Testis (tissue), 3 donors: ENCODE results near the gene PFKP. TPM values are rescaled to one million over a fixed set of nuclear protein-coding genes. Genes with fewer than 3 reads are reported as not detected.

Experiments
- DNase-seq: peaks from one replicate; pipeline ENCODE4 v3.0.0-alpha.2; 2019
- H3K27ac ChIP-seq, 2 donors: fragments of 200-600 bp; sonication (generic); one replicate each; pipeline ENCODE4 v1.5.1; 2019
- H3K27me3 ChIP-seq: fragments of 200-600 bp; sonication (generic); one replicate; pipeline ENCODE4 v1.5.1; 2019
- H3K36me3 ChIP-seq: fragments of 200-600 bp; sonication (generic); one replicate; pipeline ENCODE4 v1.5.1; 2017; ENCODE audit warnings: low read depth; ENCODE audit errors: missing control alignments
- H3K4me1 ChIP-seq: fragments of 200-600 bp; sonication (generic); one replicate; pipeline ENCODE4 v1.5.1; 2019
- H3K4me3 ChIP-seq, 2 donors: fragments of 200-600 bp; sonication (generic); one replicate each; pipeline ENCODE4 v1.5.1; 2017 to 2019
- H3K9me3 ChIP-seq: fragments of 200-600 bp; sonication (generic); one replicate; pipeline ENCODE4 v1.5.1; 2017
- POLR2A ChIP-seq: fragments of 450-650 bp; IDR thresholded peaks from one replicate; pipeline ENCODE4 v1.6.1; 2017; ENCODE audit warnings: antibody characterized with exemption, mild to moderate bottlenecking, moderate library complexity
- WGBS, 2 donors: methylation state at CpG; one replicate each; pipeline ENCODE4 v1.1.5; 2018; 5-methylcytosine and 5-hydroxymethylcytosine counted together
- intact Hi-C: fragments of 100-400 bp; cut with DNase I; formaldehyde crosslinking; loops from one replicate; pipeline ENCODE4 v1.15.1; 2023; ENCODE audit warnings: low total_unique reads
- polyA plus RNA-seq: library from polyadenylated mRNA; stranded (reverse); fragments of 350-450 nt; fragmentation: Illumina TruSeq; extraction: RNeasy Lipid Tissue Mini Kit (QIAGEN cat#74804); gene quantifications from one replicate; pipeline ENCODE4 v1.2.3, GENCODE V29; 2014; ENCODE audit warnings: low read depth, low replicate concordance; ENCODE audit not compliant: insufficient read depth
- total RNA-seq, 2 donors: library from RNA; depleted of rRNA; stranded (reverse); fragments of >200 nt; gene quantifications; one replicate each; pipeline ENCODE4 v1.2.3, GENCODE V29; 2016
- TF ChIP-seq, protein P1 (sequence below), 3 experiments: fragments of 450-650 bp in 2 of 3; fragments of 200-600 bp in 1 of 3; sonication (generic) in 1 of 3; IDR thresholded peaks; one replicate each; pipeline ENCODE4 v1.5.1; 2016 to 2019; ENCODE audit warnings: antibody characterized with exemption in 3 of 3, mild to moderate bottlenecking in 2 of 3, moderate library complexity in 1 of 3

Gene PFKP
- total and polyA plus RNA-seq, 3 donors from 2014 or later, result 134 to 447 (median 186) TPM

DNA sequence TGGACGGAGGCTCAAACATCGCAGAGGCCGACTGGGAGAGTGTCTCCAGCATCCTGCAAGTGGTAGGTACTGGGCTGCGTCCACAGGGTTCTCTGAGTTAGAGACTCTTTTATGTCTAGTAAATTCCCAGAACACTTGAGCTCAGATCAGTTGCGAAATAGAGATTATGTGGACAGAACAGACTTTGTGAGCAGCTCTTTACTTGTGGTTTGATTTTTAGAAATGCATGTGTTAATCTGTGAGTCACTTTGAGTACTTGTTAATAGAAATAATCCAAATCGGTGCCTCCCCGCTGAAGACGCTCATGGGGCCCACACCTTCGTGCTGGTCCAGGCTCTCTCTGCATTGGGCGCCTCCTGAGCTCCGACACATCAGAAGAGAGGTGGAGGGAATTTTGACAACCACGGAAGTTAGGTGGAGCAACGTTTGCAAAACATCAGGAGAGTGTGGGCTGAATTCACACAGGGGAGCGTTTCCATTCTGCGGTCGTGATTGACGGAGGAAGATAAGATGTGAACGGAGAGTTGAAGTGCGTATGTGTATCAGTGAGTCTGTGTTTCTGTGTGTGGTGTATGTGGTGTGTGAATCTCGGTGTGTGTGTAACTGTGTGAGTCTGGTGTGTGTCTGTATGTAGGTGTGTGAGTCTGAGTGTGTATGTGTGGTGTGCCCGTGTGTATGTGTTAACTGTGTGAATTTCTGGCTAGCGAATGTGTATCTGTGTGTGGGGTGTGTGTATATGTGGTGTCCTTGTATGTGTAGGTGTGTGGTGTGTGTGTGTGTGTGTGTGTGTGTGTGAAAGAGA, 32.1 kb downstream of the PFKP start:
- WGBS, 2 donors, result 81 to 88% methylated on average over 22 of the region's 22 CpGs
- Histone ChIP-seq H3K27ac (no peak overlapping the region), H3K4me3 (no peak overlapping the region), H3K27me3 (no peaks in the 10 kb centered on the region), H3K4me1 (peaks cover 4% of the 10 kb centered on the region), H3K36me3 (no peaks in the 10 kb centered on the region), H3K9me3 (no peaks in the 10 kb centered on the region)
- TF ChIP-seq POLR2A, result no peak
- TF ChIP-seq, protein P1, sequence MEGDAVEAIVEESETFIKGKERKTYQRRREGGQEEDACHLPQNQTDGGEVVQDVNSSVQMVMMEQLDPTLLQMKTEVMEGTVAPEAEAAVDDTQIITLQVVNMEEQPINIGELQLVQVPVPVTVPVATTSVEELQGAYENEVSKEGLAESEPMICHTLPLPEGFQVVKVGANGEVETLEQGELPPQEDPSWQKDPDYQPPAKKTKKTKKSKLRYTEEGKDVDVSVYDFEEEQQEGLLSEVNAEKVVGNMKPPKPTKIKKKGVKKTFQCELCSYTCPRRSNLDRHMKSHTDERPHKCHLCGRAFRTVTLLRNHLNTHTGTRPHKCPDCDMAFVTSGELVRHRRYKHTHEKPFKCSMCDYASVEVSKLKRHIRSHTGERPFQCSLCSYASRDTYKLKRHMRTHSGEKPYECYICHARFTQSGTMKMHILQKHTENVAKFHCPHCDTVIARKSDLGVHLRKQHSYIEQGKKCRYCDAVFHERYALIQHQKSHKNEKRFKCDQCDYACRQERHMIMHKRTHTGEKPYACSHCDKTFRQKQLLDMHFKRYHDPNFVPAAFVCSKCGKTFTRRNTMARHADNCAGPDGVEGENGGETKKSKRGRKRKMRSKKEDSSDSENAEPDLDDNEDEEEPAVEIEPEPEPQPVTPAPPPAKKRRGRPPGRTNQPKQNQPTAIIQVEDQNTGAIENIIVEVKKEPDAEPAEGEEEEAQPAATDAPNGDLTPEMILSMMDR (IDR thresholded peaks at IDR 0.05), result no peak
- DNase-seq, result no peak
- intact Hi-C loops, result no loop called here

DNA sequence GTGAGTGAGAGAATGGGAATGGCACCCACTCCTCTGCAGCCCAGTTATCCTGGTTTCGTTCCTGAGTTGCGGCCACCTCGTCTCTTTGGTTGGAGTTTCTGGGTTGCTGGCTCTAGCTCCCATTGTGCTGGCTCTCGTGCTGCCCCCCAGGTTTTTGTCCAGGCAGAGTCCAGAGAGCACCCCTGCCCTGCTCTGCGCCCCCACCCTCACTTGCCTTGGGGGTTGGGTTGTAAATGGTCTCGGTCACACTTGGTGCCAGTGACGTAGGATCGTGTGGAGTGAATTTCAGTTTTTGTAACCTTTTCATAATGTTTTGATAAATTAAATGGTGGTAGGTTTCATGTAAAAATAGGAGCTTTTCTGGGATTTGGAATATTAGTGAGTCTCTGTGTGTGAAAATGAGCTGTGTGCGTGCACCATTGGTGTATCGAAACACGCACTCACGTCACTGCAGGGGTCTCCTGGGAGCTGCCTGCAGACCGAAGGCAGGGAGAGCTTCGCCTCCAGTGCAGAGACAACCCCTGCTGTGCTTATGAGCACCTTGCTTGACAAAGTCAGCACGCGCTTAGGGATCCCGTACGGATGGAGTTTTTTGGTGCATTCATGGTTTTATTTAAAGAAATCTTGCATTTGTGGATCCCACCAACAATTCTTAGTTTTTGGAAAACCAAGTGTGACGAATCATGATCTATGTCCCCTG, 32.9 kb downstream of the PFKP start:
- Histone ChIP-seq H3K4me1 (no peaks in the 10 kb centered on the region), H3K4me3 (no peak overlapping the region), H3K27me3 (no peaks in the 10 kb centered on the region), H3K36me3 (no peaks in the 10 kb centered on the region), H3K9me3 (no peaks in the 10 kb centered on the region), H3K27ac (no peak overlapping the region)
- DNase-seq, result no peak
- intact Hi-C loops, result no loop called here
- WGBS, 2 donors, result 93 to 96% methylated on average over 19 of the region's 19 CpGs
- no peak for TF ChIP-seq POLR2A
- TF ChIP-seq, protein P1 (IDR thresholded peaks at IDR 0.05), result no peak

DNA sequence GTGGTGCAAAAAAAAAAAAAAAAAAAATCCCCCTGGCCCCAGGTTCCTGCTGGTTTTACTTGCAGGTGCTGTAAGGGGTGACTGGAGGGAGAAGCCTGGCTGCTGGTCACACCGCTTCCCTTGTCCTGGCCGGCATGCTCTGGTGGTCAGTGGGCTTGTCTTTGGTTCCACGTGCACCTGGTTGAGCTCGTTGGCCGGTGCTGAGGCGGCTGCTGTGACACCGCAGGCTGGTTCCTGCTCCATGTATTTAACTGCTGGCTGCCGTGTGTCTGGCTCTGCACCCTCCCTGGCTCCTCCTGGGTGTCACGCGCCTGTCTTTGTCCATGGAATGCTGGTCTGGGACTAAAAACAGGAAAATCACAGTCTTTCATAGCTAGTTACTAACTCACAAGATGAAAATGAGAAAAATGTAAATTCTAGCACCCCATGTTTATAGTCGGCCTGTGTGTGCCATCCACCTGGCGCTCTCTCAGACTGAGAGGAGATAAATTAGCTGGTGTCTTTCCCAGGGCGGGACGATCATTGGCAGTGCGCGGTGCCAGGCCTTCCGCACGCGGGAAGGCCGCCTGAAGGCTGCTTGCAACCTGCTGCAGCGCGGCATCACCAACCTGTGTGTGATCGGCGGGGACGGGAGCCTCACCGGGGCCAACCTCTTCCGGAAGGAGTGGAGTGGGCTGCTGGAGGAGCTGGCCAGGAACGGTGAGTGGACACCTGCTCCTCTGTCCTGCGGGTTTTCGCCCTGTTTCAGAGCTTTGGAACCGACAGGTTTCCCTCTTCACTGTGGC, 33.7 kb downstream of the PFKP start:
- H3K9me3 ChIP-seq, result no peaks in the 10 kb centered on the region
- TF ChIP-seq, protein P1 (IDR thresholded peaks at IDR 0.05), result no peak
- no peak for TF ChIP-seq POLR2A
- intact Hi-C loops, result no loop called here

DNA sequence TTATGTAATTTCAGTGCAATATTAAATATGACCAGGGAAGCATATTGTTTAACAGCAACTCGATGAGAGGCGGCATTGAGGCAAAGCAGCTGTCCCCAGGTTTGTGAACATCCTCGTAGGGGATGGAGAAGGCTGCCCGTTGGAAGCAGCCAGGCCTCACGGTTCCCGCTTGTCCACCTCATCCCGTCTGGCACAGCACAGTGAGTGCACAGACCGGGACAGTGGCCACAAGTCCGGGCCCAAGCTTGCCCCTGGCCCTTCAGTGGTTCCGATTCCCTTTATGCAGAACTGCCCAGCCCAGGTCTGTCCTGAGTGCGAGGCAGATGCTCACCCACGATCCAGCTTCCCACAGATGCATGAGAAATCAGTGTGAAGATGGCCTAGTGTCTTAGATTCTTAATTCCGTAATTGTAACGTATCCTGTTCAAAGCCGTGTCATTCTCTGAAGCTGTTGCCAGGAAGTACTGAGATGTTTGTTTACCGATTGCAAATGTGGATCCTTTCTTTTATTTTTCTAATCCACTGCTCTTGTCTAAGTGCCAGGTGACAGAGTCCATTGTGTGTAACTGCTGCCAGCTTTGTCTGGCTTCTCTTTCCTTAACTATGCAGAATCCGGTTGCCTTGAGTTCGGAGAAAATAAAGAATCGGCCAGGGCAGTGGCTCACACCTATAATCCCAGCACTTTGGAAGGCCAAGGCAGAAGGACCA, 35.5 kb downstream of the PFKP start:
- intact Hi-C loops, result no loop called here
- Histone ChIP-seq H3K4me1 (no peaks in the 10 kb centered on the region), H3K27me3 (no peaks in the 10 kb centered on the region), H3K4me3 (no peak overlapping the region), H3K9me3 (no peaks in the 10 kb centered on the region), H3K36me3 (no peaks in the 10 kb centered on the region), H3K27ac (no peak overlapping the region)
- DNase-seq, result no peak
- TF ChIP-seq, protein P1 (IDR thresholded peaks at IDR 0.05), result no peak
- TF ChIP-seq POLR2A, result no peak
- 58 to 71% methylated on average over 16 to 19 of the region's 19 CpGs for whole genome bisulfite sequencing, 2 donors

More for the DNA sequence above, 33.7 kb downstream of the PFKP start:
- DNase-seq, result no peak
- H3K27ac ChIP-seq, result no peak overlapping the region
- no peaks in the 10 kb centered on the region for H3K27me3 ChIP-seq
- 95 to 97% methylated on average over 31 of the region's 31 CpGs for WGBS, 2 donors
- H3K4me3 ChIP-seq, result no peak overlapping the region
- no peaks in the 10 kb centered on the region for H3K4me1 ChIP-seq
- H3K36me3 ChIP-seq, result no peaks in the 10 kb centered on the region
